Renal cortex interstitium (tissue), 11 donors: ENCODE data around the gene PGC. TPM values are rescaled to one million over a fixed set of nuclear protein-coding genes. Genes with fewer than 3 reads are reported as not detected.

Experiments
- DNase-seq, 11 donors: peaks; one replicate each; pipeline ENCODE4 v3.0.0-alpha.2; 2013; ENCODE audit warnings: low read depth in 9 of 11, low spot score in 4 of 11; ENCODE audit errors: extremely low read depth in 1 of 11
- polyA plus RNA-seq, 3 donors: library from polyadenylated mRNA; unstranded; fragments of 120-200 nt; gene quantifications; one replicate each; pipeline ENCODE4 v1.2.1, GENCODE V29; 2013; ENCODE audit not compliant: insufficient read length in 3 of 3

Gene PGC
- polyA plus RNA-seq, 3 donors: 0.07 to 0.26 TPM; not detected in 1

DNA sequence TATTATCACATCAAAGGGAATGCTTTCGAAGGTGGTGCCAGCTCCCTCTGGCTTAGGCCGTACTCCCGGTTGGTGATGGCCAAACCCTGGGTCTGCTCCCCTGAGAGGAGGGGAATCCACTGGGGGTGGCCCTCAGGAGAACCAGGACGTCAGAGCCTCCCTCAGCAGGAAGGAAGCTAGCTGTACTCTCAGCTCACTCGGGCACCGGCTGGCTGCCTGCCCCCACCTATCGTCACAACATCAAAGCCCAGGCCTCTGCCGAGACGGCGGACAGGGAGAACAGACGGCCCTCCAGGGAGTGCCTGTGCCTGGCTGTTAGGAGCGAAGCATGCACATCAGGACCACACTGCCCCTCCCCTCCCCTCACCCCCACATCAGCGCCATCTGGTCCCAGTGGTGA is 9.2 kb upstream of the PGC start:
- DNase-seq: no peak

DNA sequence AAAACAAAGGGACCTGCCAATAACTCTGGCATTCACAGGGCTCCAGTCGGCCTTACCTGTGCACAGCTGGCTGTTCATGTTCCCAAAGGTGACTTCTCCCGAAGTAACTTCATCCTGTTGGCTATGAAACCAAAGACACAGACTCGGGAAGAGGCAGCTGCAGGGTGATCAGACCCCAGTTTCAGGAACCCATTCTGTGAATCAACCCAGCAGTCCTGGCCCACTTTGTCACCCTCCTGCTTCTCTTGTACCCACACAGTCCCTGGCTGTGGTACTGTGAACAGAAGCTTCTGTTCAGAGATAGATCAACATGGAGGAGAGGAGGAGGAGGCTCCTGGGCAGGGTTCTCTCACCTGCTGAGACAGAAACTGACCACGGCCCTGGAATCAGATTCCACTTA is 8.7 kb upstream of the PGC start:
- DNase-seq: no peak

- DNase-seq: no peak
These were observed 3.2 kb upstream of the PGC start for GRCh38 chr6:41750374-41750773.

DNA sequence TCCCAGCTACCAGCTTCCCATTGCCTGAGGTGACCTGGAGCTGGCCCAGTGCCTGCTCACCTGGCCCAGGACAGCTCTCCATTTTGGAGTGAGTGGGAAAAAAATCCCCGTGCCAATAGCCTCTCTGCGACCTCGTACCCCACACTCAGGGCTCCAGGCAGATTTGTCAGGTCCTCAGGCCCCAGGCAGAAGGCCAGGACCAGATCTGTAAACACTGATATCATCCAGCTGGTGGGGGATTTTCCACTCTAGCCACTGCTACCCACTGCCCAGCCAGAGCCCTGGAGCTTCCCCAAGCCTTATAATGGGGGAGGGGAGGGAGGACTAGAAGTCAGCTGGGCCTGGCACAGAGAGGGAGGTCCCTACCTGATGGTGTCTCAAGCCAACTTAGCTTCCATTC is 1.3 kb upstream of the PGC start:
- no peak for DNase-seq

DNA sequence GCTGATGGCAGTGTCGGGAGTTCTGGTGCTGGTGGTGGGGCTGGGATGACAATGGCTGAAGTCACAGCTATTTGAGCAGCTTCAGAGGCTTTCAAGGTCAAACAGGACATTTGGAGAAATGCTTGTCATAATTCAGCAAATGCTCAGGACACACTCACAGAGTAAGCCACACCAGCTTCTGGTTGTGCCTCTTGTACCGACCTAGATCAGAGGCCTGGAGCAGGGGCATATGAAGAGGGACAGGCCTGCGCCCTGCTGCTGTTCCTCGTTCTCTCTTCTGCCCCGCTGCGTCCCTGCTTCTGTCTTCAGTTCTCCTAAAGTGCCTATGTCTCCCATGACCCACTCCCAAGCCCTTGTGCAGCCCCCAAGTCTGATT is 893 bp upstream of the PGC start:
- no peak for DNase-seq

GRCh38 chr6:41746107-41746506 is 1.1 kb downstream of the PGC start:
- DNase-seq: no peak

DNA sequence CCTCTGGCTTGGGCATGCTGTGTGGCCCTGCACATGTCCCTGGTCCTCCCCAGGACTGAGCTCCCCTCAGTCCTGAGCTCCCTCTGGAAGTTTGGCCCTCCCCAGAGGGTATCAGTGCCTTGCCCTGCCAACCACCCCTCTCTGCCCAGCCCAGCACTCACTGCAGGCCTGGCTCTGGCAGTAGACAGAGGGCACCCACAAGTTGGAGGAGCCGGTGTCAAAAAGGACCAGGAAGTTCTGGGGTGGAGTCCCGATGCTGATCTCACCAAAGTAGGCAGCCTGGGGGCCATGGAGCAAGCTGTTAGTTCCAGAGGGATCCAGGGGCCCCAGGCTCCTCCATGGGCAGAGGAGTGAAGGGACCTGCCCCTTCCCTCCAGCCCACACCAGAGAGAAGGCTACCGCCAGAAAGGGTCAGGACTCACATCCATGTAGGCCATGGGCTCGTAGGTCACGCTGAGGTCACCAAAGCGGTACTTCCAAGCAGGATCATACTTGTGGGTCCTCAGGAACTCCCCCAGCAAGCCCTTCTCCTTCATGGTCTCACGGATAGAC is 2.9 kb downstream of the PGC start:
- no peak for DNase-seq

GRCh38 chr6:41743406-41744235 is 3.6 kb downstream of the PGC start:
- no peak for DNase-seq

- no peak for DNase-seq
These were observed 5.3 kb downstream of the PGC start for GRCh38 chr6:41741625-41742490.

GRCh38 chr6:41740366-41741162 is 6.6 kb downstream of the PGC start:
- no peak for DNase-seq

DNA sequence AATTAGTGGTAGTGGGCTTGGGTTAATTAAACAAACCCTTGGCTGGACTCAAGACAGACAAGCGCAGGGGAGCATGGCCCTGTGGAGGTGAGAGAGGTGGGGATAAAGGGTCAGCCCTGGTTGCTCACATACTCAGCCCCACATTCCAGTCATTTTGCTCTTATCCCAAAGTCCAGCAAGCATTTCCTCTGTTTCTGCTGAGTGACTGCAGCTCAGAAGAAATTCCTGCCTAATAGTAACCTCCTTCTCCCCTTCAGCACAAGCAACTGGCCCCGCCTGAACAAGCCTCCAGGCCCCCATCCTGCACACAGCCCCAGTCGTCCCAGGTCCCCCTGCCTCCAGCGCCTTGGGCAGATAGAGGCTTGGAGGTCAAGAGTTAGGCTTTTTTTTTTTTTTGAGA is 8.2 kb downstream of the PGC start:
- no peak for DNase-seq

GRCh38 chr6:41737591-41738130 is 9.5 kb downstream of the PGC start:
- DNase-seq: no peak

DNA sequence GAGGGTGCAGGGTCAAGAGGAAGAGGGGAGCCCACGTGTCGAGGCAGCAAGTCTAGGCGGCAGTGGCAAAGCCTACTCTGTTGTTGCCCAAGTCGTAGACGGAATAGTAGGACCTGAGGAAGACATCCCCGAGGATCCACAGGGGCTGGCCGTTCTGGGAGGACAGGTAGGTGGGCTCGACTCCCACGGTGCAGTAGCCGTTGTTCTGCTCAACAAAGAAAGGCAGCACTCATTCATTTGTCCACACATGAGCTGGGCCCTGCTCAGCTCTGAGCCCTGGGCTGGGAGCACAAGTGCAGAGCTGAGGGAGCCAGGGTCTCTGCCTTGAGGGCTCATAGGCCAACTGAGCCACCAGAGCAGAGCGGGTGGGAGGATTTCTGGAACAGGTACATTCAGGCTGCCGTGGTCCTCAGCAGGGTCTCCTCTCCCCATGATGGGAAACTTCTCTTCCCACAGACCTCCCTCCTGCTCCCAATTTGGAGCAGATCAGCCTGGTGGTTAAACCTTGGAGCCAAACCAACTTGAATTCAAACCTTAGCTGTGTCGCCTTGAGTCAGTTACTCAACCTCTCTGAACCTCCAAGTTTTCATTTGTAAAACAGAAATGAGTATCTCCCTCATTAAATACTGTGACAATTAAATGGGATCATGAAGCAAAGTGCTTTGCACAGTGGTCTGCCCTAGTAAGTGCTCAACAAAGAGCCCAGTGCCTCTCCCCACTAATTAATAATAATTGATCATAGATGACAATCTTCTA is 10.2 kb downstream of the PGC start:
- no peak for DNase-seq

DNA sequence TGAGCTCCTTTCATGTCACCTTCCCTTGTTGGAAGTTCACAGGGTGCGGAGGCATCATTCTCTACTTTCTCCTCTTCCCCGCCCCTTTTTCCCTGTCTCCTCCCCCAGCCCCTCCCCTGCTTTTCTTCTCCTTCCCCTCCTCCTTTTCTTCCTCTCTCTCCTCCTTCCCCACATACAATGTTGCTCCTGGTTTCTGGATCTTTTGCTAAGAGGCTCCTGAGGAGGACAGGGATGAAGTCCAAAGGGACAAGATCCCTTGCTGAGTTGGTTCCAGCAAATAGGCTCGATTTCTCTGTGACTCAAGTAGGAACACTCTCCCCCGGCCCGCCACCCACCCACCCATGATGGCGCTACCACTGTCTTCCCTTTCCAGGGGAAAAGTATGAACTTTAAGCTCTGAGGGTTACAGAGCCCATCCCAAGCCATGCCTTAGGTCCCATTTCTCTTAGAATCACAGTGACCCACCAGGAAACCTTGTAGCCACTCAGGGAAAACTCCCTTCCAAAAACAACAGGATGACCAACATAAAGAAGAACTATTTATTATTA is 10.9 kb downstream of the PGC start:
- no peak for DNase-seq

DNA sequence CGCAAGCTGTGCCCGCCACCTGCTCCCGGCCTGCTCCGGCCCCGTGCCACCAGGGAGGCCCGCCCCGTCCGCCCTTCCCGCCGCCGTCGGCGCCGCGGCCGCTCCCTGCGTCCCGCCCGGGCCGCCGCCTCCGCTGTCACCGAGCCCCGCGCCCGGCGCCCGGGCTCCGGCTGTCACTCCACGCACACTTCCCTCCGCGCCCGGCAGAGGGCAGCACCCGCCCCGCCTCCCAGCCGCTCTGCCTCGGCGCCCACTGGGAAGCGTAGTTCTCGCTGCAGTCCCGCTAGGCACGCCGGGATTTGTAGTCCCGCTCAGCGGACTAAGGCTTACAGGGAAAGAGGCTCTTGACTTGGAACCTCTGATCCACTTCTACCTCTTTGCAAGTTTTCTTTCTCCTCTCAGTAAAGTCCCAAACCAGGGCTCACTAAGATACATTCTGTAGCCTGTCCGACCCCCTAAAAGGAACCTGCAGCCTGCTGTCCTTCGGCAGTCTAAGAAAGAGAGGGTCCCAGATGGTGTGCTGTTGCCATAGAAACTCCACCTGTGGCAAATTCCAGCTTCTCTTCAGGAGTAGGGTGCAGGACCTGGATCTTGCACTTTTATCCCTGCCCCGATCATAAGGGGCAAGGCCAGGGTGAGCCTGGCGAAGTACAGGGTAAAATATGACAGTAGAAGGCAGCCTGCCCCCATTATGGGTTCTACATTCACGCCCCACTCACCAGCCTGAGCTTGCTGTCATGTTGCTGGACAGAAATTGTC is 11.6 kb downstream of the PGC start, which contains the start of gene TFEB:
TFEB (minus strand) TSS at position 182 of the 759 bp plus-strand sequence. CDS start 44,395 bp downstream, outside the sequence.
- DNase-seq: peak; percentile 64 to 91 (median 87)

- peak; percentile 23 to 67 (median 51) for DNase-seq
These were observed 12.4 kb downstream of the PGC start for GRCh38 chr6:41734666-41735426.
